Activated naive CD8-positive, alpha-beta T cell treated with anti-CD3 and anti-CD28 coated beads, Interleukin-2, amount 10 ng/mL, durations not matched to agents 7 days and 5 days (primary cell): ENCODE measurements around the gene TNNI3. TPM values are rescaled to one million over a fixed set of nuclear protein-coding genes. Genes with fewer than 3 reads are reported as not detected.

ENCODE experiments used
- ATAC-seq: fragments of 150-1000 bp; cut with Tn5 transposase; one replicate; pipeline ENCODE4 v1.10.0; 2021; ENCODE audit warnings: low read depth, moderate library complexity
- POLR2A ChIA-PET: fragments of 350-600 bp; sonication (Branson Sonifier 250); formaldehyde crosslinking; loops from one replicate; lab custom pipeline; 2021; ENCODE audit warnings: antibody characterized with exemption; lab: Charles Lee
- DNase-seq: peaks from one replicate; pipeline ENCODE4 v3.0.0; 2021
- H3K27ac Mint-ChIP-seq: one replicate; pipeline ENCODE4 v1.8.0; 2022; ENCODE audit warnings: mild to moderate bottlenecking, mixed read lengths
- H3K27me3 Mint-ChIP-seq: one replicate; pipeline ENCODE4 v1.8.0; 2022; ENCODE audit warnings: mild to moderate bottlenecking, moderate library complexity, mixed read lengths
- H3K36me3 Mint-ChIP-seq: one replicate; pipeline ENCODE4 v1.8.0; 2021; ENCODE audit warnings: mild to moderate bottlenecking, mixed read lengths
- H3K4me1 Mint-ChIP-seq: one replicate; pipeline ENCODE4 v1.8.0; 2021; ENCODE audit warnings: mixed read lengths
- H3K4me3 Mint-ChIP-seq: one replicate; pipeline ENCODE4 v1.8.0; 2022; ENCODE audit warnings: mild to moderate bottlenecking, moderate library complexity, mixed read lengths
- H3K9me3 Mint-ChIP-seq: one replicate; pipeline ENCODE4 v1.8.0; 2021; ENCODE audit warnings: mixed read lengths
- total RNA-seq, 2 experiments: library from RNA; stranded (reverse); gene quantifications; one replicate each; pipeline ENCODE4 v1.2.3, GENCODE V29; 2021

Gene TNNI3
- total RNA-seq, 2 experiments from 2014 or later, result not detected

GRCh38 chr19:55131421-55131820 lies 26.1 kb downstream of the TNNI3 start:
- Mint-ChIP-seq H3K4me1 (peaks cover 2% of the 10 kb centered on the region), H3K27me3 (peaks cover 33% of the 10 kb centered on the region), H3K27ac (no peak overlapping the region), H3K36me3 (no peaks in the 10 kb centered on the region), H3K4me3 (no peak overlapping the region), H3K9me3 (no peaks in the 10 kb centered on the region)
- ATAC-seq (no peak), DNase-seq (no peak)
- POLR2A ChIA-PET, result no interaction called here

GRCh38 chr19:55119053-55119452 lies 38.5 kb downstream of the TNNI3 start:
- H3K27me3 Mint-ChIP-seq, result peaks cover 12% of the 10 kb centered on the region
- H3K4me1 Mint-ChIP-seq, result peaks cover 27% of the 10 kb centered on the region
- peaks cover 3% of the 10 kb centered on the region for H3K36me3 Mint-ChIP-seq
- peak overlapping the region; percentile 43 for H3K4me3 Mint-ChIP-seq
- DNase-seq (no peak), ATAC-seq (no peak)
- no peaks in the 10 kb centered on the region for H3K9me3 Mint-ChIP-seq
- POLR2A ChIA-PET, result interaction anchor here (1.3 kb wide), 1 partner anchor 220 kb away, joined by 3 read pairs; no protein-coding TSS in a partner anchor
- H3K27ac Mint-ChIP-seq, result no peak overlapping the region

GRCh38 chr19:55118401-55118991 lies 39.0 kb downstream of the TNNI3 start:
- peak; percentile 46 for DNase-seq

GRCh38 chr19:55117663-55118391 lies 39.7 kb downstream of the TNNI3 start:
- peak; percentile 93 for ATAC-seq
- Mint-ChIP-seq H3K4me1 (peaks cover 27% of the 10 kb centered on the region), H3K27ac (peak overlapping the region; percentile 93), H3K9me3 (no peaks in the 10 kb centered on the region), H3K27me3 (peaks cover under 1% of the 10 kb centered on the region), H3K36me3 (peaks cover 3% of the 10 kb centered on the region), H3K4me3 (peak overlapping the region; percentile 98)
- peak; percentile 97 for DNase-seq
- POLR2A ChIA-PET, result interaction anchor here (0.6 to 2.8 kb wide), 12 partner anchors 11 to 458 kb away, joined by 3 to 17 read pairs (median 4); partner anchors contain the start of genes RDH13 and UBE2S

More at GRCh38 chr19:55118401-55118991, 39.0 kb downstream of the TNNI3 start:
- peaks cover 27% of the 10 kb centered on the region for H3K4me1 Mint-ChIP-seq
- peak overlapping the region; percentile 98 for H3K4me3 Mint-ChIP-seq
- H3K27ac Mint-ChIP-seq, result peak overlapping the region; percentile 67
- POLR2A ChIA-PET, result interaction anchor here (1.2 to 2.8 kb wide), 5 partner anchors 77 to 289 kb away, joined by 3 to 17 read pairs (median 5); partner anchors contain the start of gene UBE2S
- no peaks in the 10 kb centered on the region for H3K9me3 Mint-ChIP-seq
- H3K36me3 Mint-ChIP-seq, result peaks cover 3% of the 10 kb centered on the region
- peaks cover 7% of the 10 kb centered on the region for H3K27me3 Mint-ChIP-seq
- ATAC-seq, result no peak

- peaks cover 3% of the 10 kb centered on the region for H3K36me3 Mint-ChIP-seq
- peak within 1 kb of the TSS; percentile 96 for H3K27ac Mint-ChIP-seq
- POLR2A ChIA-PET, result interaction anchor here (0.7 to 2.8 kb wide), 12 partner anchors 10 to 584 kb away, joined by 3 to 17 read pairs (median 5); partner anchors contain the start of genes RDH13 and UBE2S
- H3K9me3 Mint-ChIP-seq, result no peaks in the 10 kb centered on the region
- no peaks in the 10 kb centered on the region for H3K27me3 Mint-ChIP-seq
- H3K4me3 Mint-ChIP-seq, result peak within 1 kb of the TSS; percentile 98
- peak; percentile 17 for ATAC-seq
- H3K4me1 Mint-ChIP-seq, result peaks cover 27% of the 10 kb centered on the region
- DNase-seq, result no peak
Observed at GRCh38 chr19:55116859-55117662, 40.5 kb downstream of the TNNI3 start, which contains the start of gene PPP1R12C. Gene PPP1R12C, minus strand, starts transcription at chr19:55117637. Its CDS starts 94 bp downstream, at chr19:55117543.

GRCh38 chr19:55116232-55116858 lies 41.2 kb downstream of the TNNI3 start:
- POLR2A ChIA-PET, result interaction anchor here (0.7 to 2.8 kb wide), 9 partner anchors 9 to 584 kb away, joined by 3 to 17 read pairs (median 3); partner anchors contain the start of gene UBE2S
- H3K9me3 Mint-ChIP-seq, result no peaks in the 10 kb centered on the region
- peaks cover 3% of the 10 kb centered on the region for H3K36me3 Mint-ChIP-seq
- DNase-seq (peak; percentile 61), ATAC-seq (peak; percentile 46)
- H3K27ac Mint-ChIP-seq, result peak overlapping the region; percentile 96
- no peaks in the 10 kb centered on the region for H3K27me3 Mint-ChIP-seq
- peaks cover 27% of the 10 kb centered on the region for H3K4me1 Mint-ChIP-seq
- peak overlapping the region; percentile 94 for H3K4me3 Mint-ChIP-seq

- ATAC-seq (no peak), DNase-seq (no peak)
- Mint-ChIP-seq H3K9me3 (no peaks in the 10 kb centered on the region), H3K4me3 (peak overlapping the region; percentile 94), H3K4me1 (peaks cover 27% of the 10 kb centered on the region), H3K27me3 (no peaks in the 10 kb centered on the region), H3K27ac (peak overlapping the region; percentile 96), H3K36me3 (peaks cover 5% of the 10 kb centered on the region)
- POLR2A ChIA-PET, result interaction anchor here (1.3 to 1.6 kb wide), 2 partner anchors 9 to 32 kb away, joined by 3 read pairs; no protein-coding TSS in a partner anchor
Observed at GRCh38 chr19:55115446-55116065, 42.0 kb downstream of the TNNI3 start.

- ATAC-seq, result no peak
- Mint-ChIP-seq H3K4me1 (peaks cover 24% of the 10 kb centered on the region), H3K27ac (peak overlapping the region; percentile 42), H3K9me3 (no peaks in the 10 kb centered on the region), H3K4me3 (peak overlapping the region; percentile 66), H3K27me3 (no peaks in the 10 kb centered on the region), H3K36me3 (peaks cover 5% of the 10 kb centered on the region)
- no peak for DNase-seq
- POLR2A ChIA-PET, result no interaction called here
Observed at GRCh38 chr19:55114566-55115145, 42.9 kb downstream of the TNNI3 start.

- Mint-ChIP-seq H3K9me3 (no peaks in the 10 kb centered on the region), H3K4me1 (peaks cover 19% of the 10 kb centered on the region), H3K36me3 (peaks cover 13% of the 10 kb centered on the region), H3K4me3 (no peak overlapping the region), H3K27me3 (no peaks in the 10 kb centered on the region), H3K27ac (no peak overlapping the region)
- ATAC-seq (no peak), DNase-seq (no peak)
- POLR2A ChIA-PET, result no interaction called here
Observed at GRCh38 chr19:55113570-55114039, 43.9 kb downstream of the TNNI3 start.

GRCh38 chr19:55112777-55113569 lies 44.6 kb downstream of the TNNI3 start:
- POLR2A ChIA-PET, result no interaction called here

GRCh38 chr19:55112246-55112776 lies 45.2 kb downstream of the TNNI3 start:
- DNase-seq, result no peak
- Mint-ChIP-seq H3K27me3 (no peaks in the 10 kb centered on the region), H3K27ac (no peak overlapping the region), H3K36me3 (peaks cover 19% of the 10 kb centered on the region), H3K4me3 (no peak overlapping the region), H3K4me1 (peaks cover 14% of the 10 kb centered on the region), H3K9me3 (no peaks in the 10 kb centered on the region)
- POLR2A ChIA-PET, result no interaction called here
- ATAC-seq, result no peak

More at GRCh38 chr19:55112777-55113569, 44.6 kb downstream of the TNNI3 start:
- DNase-seq, result no peak
- H3K36me3 Mint-ChIP-seq, result peaks cover 16% of the 10 kb centered on the region
- H3K27ac Mint-ChIP-seq, result no peak overlapping the region
- H3K4me3 Mint-ChIP-seq, result no peak overlapping the region
- no peaks in the 10 kb centered on the region for H3K27me3 Mint-ChIP-seq
- peaks cover 17% of the 10 kb centered on the region for H3K4me1 Mint-ChIP-seq
- no peak for ATAC-seq
- no peaks in the 10 kb centered on the region for H3K9me3 Mint-ChIP-seq
